MV-4-11 (cell line): ENCODE measurements around the gene XRCC3.
"Not testable (repeated sequence)": the region's sequence is repeated elsewhere in the genome, so short reads cannot be mapped to it uniquely, and the experiment has no call there.

Experiments
- DNase-seq: peaks from one replicate; lab custom pipeline; 2025; lab: John Stamatoyannopoulos, UW

XRCC3 gene

DNA sequence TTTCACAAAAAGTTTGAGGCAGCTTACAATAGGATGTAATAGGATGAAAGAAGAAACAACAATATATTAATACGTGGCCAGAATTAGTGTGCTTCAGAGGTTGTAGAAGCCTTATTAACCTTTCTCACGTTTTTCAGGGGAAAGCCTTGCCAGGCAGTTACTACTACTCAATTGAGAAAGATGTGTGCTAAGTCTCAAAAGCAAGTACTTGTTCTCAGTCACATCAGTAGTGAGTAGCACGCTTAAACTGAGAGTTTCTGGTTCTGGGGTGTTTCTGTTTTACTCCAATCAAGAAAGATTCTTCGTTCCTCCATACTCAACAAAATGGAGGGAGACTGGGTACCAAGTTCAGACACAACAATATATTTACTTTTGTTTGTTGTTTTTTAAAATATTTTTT lies 47.6 kb downstream of the XRCC3 start:
- DNase-seq = no peak

DNA sequence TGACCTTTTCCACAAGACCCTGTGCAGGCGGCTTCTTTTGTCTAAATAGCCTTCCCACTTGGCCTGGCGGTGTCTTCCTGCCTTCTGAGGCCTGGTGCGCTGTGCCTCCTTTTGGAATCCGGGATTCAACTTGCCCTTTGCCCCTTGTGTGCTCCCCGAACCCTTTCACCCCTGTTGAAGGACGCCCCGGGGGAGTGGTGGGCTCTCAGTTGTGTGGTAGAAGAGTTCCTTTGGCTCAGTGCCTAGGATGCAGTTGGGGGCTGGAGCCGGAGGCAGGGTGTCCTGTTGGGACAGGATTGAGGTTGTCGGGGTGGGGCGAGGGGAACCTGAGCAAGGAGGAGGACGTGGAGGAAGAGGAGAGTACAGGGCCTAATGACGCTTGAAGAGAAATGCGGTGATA lies 51.7 kb downstream of the XRCC3 start:
- no peak for DNase-seq

DNA sequence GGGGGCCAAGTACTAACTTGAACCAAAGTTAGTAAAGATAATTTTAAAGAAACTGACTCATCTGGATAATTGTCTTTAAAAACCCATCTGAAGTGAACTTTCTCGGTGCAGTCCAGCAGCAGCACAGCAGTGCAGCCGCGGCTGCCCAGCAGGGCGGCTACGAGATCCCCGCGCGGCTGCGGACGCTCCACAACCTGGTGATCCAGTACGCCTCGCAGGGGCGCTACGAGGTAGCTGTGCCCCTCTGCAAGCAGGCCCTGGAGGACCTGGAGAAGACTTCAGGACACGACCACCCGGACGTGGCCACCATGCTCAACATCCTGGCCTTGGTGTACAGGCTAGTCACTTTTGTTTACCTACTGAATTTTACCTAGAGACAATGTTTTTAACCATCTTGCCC lies 52.7 kb downstream of the XRCC3 start:
- no peak for DNase-seq

DNA sequence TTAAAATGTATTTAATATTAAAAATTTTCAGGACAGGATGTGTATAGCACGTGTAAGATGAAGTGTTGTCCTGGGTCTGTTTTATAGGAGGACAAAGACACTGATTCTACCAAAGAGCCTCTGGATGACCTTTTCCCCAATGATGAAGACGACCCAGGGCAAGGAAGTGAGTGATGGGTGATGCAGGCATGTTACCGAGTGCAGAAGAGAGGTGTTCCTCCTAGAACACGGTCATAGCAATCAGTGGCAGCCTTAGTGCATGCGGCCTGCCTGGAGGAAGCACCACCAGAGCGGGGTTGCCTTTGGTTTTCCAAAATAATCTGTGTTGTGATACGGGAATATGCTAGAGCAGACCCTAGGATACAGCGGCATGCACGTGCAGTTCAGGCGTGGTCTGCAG lies 53.2 kb downstream of the XRCC3 start:
- no peak for DNase-seq

DNA sequence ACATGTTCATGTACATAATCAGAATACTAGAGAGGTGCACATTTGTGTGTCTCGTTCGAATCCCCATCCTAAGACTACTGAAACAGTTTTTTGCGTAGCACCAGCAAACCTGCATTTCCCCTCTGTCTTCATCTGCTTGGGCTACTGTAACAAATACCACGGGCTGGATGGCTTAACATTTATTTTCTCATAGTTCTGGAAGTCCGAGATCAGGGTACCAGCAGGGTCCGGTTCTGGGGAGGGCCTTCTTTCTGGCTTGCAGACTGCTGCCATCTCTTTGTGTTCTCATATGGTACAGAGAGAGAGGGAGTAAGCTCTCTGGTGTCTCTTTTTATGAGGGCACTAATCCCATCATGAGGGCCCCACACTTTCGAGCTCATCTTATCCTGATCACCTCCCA lies 55.6 kb downstream of the XRCC3 start:
- DNase-seq = no peak

DNA sequence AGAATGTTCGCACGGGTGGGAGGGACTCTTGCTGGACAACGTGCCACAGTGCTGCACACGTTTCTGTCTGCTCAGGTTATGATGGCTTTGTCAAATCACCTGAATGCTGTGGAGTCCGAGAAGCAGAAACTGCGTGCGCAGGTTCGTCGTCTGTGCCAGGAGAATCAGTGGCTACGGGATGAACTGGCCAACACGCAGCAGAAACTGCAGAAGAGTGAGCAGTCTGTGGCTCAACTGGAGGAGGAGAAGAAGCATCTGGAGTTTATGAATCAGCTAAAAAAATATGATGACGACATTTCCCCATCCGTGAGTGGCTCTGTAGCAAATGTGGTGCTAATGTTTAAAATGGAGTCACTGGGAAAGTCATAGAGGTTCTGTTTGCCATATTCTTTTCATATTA lies 57.8 kb downstream of the XRCC3 start:
- DNase-seq = peak; percentile 31

- no peak for DNase-seq
These were observed 58.5 kb downstream of the XRCC3 start for GRCh38 chr14:103656756-103657133.

DNA sequence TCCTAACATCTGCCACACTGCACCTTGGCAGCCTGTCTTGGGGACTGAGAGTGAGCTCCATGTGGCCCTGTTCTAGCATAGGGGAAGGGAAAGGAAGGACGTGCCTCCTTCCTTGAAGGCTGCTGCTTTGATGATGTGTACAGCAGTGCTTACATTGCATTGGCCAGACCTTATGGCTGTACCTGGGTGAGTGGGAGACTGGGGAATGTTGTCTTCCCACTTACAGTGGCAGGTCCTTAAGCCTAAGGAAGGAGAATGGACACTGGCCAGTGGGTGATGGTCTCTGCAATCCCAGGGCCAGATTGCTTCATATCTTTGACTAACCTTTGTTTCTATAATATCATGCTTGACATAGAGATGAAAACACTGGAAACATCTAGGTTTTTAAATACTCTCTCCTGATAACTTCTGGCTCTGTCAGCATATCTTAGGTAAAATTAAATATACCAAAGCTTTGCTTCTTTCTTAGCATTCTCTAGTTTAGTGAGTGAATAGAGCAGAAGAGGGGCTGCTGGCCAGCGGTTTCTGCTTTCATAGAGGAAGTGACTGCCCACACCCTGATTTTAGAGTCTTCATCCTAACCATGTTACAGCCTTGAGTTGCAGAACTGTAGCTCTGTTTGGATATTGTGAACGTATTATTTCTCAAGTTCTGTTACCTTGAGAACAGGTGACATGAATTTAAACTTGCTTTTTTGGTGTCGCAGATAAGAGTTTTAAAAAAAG lies 59.1 kb downstream of the XRCC3 start:
- DNase-seq = peak; percentile 65

GRCh38 chr14:103654619-103655018 lies 60.6 kb downstream of the XRCC3 start:
- no peak for DNase-seq

DNA sequence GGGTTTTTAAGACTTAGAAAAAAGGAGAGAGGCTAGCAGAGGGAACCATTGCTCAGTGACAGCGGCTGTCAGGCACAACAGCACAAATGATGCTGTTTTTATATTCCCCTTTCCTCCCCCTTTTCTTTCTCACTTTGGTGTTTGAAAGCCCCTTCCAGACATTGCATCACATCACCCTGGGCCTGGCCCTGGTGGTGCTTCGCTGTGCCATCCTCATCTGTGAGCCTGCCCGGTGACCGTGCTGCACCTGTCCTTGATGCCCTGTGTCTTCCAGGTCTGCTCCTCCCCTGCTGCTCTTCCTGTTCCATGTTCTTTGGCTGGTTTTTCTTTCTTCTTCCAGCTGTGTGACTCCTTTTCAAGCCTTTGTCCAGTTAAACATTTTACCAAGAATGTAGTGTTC lies 61.4 kb downstream of the XRCC3 start:
- no peak for DNase-seq

DNA sequence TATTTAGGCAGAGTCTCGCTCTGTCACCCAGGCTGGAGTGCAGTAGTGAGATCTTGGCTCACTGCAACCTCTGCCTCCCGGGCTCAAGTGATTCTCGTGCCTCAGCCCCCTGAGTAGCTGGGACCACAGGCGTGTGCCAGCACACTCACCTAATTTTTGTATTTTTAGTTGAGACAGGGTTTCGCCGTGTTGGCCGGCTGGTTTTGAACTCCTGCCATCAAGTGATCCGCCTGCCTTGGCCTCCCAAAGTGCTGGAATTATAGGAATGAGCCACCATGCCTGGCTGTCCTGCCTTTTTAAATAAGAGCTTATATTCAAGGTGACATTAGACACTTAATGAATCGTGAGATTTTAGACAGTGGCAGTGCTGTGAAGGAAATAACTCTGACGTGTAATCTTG lies 61.9 kb downstream of the XRCC3 start:
- not testable (repeated sequence) for DNase-seq

- no peak for DNase-seq
These were observed 62.4 kb downstream of the XRCC3 start for GRCh38 chr14:103652806-103653205.

GRCh38 chr14:103651585-103651984 lies 63.7 kb downstream of the XRCC3 start:
- no peak for DNase-seq

- no peak for DNase-seq
These were observed 65.0 kb downstream of the XRCC3 start for GRCh38 chr14:103650213-103650612.

- no peak for DNase-seq
These were observed 66.2 kb downstream of the XRCC3 start for GRCh38 chr14:103649001-103649400.
